Endothelial cell (in vitro differentiated cells): Measurements from ENCODE around the gene TNN. TPM values are rescaled to one million over a fixed set of nuclear protein-coding genes. Genes with fewer than 3 reads are reported as not detected.
"Not testable (repeated sequence)": the region's sequence is repeated elsewhere in the genome, so short reads cannot be mapped to it uniquely, and the experiment has no call there.

ENCODE experiments used
- DNase-seq: peaks from one replicate; pipeline ENCODE4 v3.0.0; 2021; ENCODE audit warnings: low spot score
- H3K27ac Mint-ChIP-seq: one replicate; pipeline ENCODE4 v1.8.0; 2021; ENCODE audit warnings: mixed read lengths, inconsistent platforms; ENCODE audit not compliant: unreplicated experiment
- H3K27me3 Mint-ChIP-seq: one replicate; pipeline ENCODE4 v1.8.0; 2021; ENCODE audit warnings: mild to moderate bottlenecking, moderate library complexity, mixed read lengths, inconsistent platforms; ENCODE audit not compliant: unreplicated experiment
- H3K36me3 Mint-ChIP-seq: one replicate; pipeline ENCODE4 v1.8.0; 2021; ENCODE audit warnings: mild to moderate bottlenecking, low read depth, mixed read lengths, inconsistent platforms; ENCODE audit not compliant: unreplicated experiment
- H3K4me1 Mint-ChIP-seq: one replicate; pipeline ENCODE4 v1.8.0; 2021; ENCODE audit warnings: mild to moderate bottlenecking, mixed read lengths, inconsistent platforms; ENCODE audit not compliant: unreplicated experiment
- H3K4me3 Mint-ChIP-seq: one replicate; pipeline ENCODE4 v1.8.0; 2021; ENCODE audit warnings: mild to moderate bottlenecking, mixed read lengths, inconsistent platforms; ENCODE audit not compliant: unreplicated experiment
- H3K9me3 Mint-ChIP-seq: one replicate; pipeline ENCODE4 v1.8.0; 2021; ENCODE audit warnings: mixed read lengths, inconsistent platforms; ENCODE audit not compliant: unreplicated experiment
- total RNA-seq: library from RNA; stranded (reverse); fragmentation: NEBNext Ultra II Directional; extraction: Animal tissue kit (Norgen Biotek cat#: 25700); gene quantifications from one replicate; pipeline ENCODE4 v1.2.1, GENCODE V29; 2021; ENCODE audit not compliant: unreplicated experiment
- TF ChIP-seq, protein P1 (sequence below): fragments of 200-600 bp; sonication (generic); IDR thresholded peaks from one replicate; pipeline ENCODE4 v1.5.0; 2021; ENCODE audit warnings: antibody characterized with exemption; ENCODE audit not compliant: unreplicated experiment

The TNN gene
- total RNA-seq, 1 donor from 2014 or later = 4.1 TPM

DNA sequence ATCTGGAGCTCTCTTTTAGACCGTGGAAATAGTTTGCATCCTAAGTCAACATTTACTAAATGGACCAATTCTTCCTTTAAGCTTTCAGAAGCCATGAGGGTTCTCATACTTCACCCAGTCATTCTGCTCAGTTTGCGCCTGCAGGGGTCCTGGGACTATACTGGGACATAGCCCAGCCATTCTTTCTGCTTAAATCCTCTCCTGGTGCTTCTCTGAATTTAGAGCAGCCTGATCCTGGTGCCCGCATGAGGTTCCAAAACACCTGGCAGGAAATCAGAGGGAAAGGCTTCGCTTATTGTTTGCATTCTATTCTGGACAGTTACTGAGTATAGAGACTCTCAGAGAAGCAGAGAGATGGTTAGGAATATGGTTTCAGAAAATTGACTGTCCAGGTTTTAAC lies 27.0 kb downstream of the TNN start:
- Mint-ChIP-seq H3K27me3 (peaks cover 4% of the 10 kb centered on the region), H3K9me3 (no peaks in the 10 kb centered on the region), H3K4me3 (no peak overlapping the region), H3K36me3 (peaks cover 4% of the 10 kb centered on the region), H3K4me1 (no peaks in the 10 kb centered on the region), H3K27ac (no peak overlapping the region)
- no peak for DNase-seq
- TF ChIP-seq, protein P1, sequence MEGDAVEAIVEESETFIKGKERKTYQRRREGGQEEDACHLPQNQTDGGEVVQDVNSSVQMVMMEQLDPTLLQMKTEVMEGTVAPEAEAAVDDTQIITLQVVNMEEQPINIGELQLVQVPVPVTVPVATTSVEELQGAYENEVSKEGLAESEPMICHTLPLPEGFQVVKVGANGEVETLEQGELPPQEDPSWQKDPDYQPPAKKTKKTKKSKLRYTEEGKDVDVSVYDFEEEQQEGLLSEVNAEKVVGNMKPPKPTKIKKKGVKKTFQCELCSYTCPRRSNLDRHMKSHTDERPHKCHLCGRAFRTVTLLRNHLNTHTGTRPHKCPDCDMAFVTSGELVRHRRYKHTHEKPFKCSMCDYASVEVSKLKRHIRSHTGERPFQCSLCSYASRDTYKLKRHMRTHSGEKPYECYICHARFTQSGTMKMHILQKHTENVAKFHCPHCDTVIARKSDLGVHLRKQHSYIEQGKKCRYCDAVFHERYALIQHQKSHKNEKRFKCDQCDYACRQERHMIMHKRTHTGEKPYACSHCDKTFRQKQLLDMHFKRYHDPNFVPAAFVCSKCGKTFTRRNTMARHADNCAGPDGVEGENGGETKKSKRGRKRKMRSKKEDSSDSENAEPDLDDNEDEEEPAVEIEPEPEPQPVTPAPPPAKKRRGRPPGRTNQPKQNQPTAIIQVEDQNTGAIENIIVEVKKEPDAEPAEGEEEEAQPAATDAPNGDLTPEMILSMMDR = no peak

DNA sequence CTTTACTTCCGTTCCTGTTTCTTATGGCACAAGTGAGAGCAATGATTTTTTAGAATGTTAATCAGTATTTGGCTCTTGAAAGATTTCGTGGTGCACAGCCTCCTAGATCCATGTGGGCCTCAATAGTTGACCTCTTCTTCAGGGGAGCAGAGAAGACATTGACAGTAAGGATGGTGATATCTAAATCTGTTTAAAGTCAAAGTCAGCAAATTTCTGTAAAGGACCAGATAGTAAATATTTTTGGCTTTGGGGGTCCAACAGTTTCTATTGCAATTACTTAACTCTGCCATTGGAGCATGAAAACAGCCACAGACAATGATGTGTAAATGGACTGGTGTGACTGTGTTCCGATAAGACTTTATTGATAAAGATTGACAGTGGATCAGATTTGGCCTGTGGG lies 27.4 kb downstream of the TNN start:
- H3K4me1 Mint-ChIP-seq = no peaks in the 10 kb centered on the region
- H3K36me3 Mint-ChIP-seq = peaks cover 4% of the 10 kb centered on the region
- peaks cover 4% of the 10 kb centered on the region for H3K27me3 Mint-ChIP-seq
- H3K9me3 Mint-ChIP-seq = no peaks in the 10 kb centered on the region
- no peak overlapping the region for H3K27ac Mint-ChIP-seq
- DNase-seq = no peak
- TF ChIP-seq, protein P1 = no peak
- no peak overlapping the region for H3K4me3 Mint-ChIP-seq

DNA sequence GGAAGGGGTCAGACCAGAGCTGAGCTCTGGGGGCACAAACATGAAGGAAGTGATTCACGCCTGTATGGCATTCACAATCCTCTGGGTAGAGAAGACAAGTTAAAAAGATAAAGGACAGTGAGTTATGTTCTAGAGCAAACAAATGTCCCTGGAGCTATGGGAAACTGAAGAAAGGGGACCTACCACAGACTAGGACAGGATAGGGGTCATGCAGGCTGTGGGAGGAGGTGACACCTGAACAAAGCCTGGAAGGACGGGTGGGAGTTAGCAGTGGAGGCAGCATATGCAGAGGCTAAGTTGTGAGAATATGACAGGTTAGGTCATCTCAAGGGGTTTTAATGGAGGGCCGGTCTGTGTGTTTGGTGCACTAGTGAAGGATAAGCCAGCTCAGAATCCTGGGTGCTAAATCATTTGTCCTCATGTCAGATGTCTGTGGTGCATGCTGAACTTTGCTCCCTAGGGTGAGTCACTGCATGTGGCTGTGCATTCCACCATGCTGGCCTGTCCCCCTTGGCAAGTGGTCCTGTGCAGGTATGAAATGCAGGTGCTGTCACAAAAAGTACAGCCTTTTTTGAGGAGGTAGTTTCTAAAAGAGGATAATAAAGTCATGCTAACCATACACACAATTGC lies 28.5 kb downstream of the TNN start:
- Mint-ChIP-seq H3K9me3 (no peaks in the 10 kb centered on the region), H3K4me1 (no peaks in the 10 kb centered on the region), H3K27ac (no peak overlapping the region), H3K36me3 (peaks cover 4% of the 10 kb centered on the region), H3K27me3 (peaks cover 4% of the 10 kb centered on the region), H3K4me3 (no peak overlapping the region)
- no peak for DNase-seq
- TF ChIP-seq, protein P1 = no peak

DNA sequence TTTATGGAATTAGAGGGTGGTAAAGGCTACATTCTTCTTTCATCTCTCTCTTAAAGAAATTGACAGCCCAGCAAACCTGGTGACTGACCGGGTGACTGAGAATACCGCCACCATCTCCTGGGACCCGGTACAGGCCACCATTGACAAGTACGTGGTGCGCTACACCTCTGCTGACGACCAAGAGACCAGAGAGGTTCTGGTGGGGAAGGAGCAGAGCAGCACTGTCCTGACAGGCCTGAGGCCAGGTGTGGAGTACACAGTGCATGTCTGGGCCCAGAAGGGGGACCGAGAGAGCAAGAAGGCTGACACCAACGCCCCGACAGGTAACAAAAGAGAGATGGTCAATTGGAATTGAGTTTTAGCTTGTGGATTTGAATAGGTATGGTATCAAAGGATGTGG lies 29.7 kb downstream of the TNN start:
- no peaks in the 10 kb centered on the region for H3K4me1 Mint-ChIP-seq
- H3K4me3 Mint-ChIP-seq = no peak overlapping the region
- peaks cover 6% of the 10 kb centered on the region for H3K27me3 Mint-ChIP-seq
- no peak for DNase-seq
- peaks cover 4% of the 10 kb centered on the region for H3K36me3 Mint-ChIP-seq
- no peaks in the 10 kb centered on the region for H3K9me3 Mint-ChIP-seq
- TF ChIP-seq, protein P1 = no peak
- no peak overlapping the region for H3K27ac Mint-ChIP-seq

DNA sequence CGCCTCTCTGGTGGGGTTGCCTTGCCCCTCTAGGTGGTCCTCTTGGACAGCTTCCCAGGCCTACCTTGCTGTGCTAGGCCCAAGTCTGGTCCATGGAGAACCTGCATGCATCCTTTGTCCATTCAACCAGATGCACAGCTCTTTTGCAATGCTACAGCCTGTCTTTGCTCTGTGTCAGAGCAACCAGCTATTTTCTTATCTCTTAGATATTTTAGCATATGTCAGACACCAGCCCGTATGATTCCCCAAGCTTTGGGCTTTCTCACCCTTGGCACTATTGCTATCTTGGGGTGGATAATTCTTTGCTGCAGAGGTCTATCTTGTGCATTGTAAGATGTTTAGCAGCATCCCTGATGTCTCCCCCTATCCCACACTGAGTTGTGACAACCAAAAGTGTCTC lies 32.3 kb downstream of the TNN start:
- no peaks in the 10 kb centered on the region for H3K9me3 Mint-ChIP-seq
- H3K36me3 Mint-ChIP-seq = peaks cover 12% of the 10 kb centered on the region
- no peak for DNase-seq
- H3K27me3 Mint-ChIP-seq = peaks cover 4% of the 10 kb centered on the region
- TF ChIP-seq, protein P1 = no peak
- no peak overlapping the region for H3K27ac Mint-ChIP-seq
- H3K4me3 Mint-ChIP-seq = no peak overlapping the region
- H3K4me1 Mint-ChIP-seq = no peaks in the 10 kb centered on the region

DNA sequence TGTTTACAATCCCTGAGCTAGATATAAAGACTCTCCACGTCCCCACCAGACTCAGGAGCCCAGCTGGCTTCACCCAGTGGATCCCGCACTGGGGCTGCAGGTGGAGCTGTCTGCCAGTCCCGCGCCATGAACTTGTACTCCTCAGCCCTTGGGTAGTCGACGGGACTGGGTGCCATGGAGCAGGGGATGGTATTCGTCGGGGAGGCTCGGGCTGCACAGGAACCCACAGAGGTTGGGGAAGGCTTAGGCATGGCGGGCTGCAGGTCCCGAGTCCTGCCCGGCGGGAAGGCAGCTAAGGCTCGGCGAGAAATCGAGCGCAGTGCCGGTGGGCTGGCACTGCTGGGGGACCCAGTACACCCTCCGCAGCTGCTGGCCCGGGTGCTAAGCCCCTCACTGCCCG lies 34.5 kb downstream of the TNN start:
- H3K27ac Mint-ChIP-seq, H3K4me3 Mint-ChIP-seq, H3K27me3 Mint-ChIP-seq, H3K4me1 Mint-ChIP-seq, DNase-seq, H3K9me3 Mint-ChIP-seq: not testable (repeated sequence)
- H3K36me3 Mint-ChIP-seq = peaks cover 12% of the 10 kb centered on the region

DNA sequence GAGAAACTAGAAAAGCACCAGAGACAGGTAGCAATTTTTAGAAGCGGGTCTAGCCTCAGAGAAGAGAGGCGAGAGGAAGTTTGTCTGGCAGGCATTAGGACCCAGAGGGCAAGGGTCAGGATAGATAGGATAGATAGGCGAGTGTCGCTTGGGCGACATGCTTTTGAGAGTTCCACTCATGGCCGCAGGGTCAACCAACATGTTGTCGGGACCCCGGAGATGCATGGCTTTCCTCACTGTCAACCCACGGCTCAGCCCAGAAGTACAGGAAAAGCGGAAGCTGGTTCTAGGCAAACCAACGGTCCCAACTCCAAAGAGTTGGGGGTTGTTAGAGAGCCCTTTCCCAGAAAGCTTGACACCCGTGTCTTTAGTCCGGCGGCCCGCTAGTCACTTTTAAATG lies 38.9 kb downstream of the TNN start:
- not testable (repeated sequence) for H3K27me3 Mint-ChIP-seq, H3K9me3 Mint-ChIP-seq, DNase-seq, H3K4me1 Mint-ChIP-seq, H3K4me3 Mint-ChIP-seq, H3K27ac Mint-ChIP-seq
- H3K36me3 Mint-ChIP-seq = peaks cover 12% of the 10 kb centered on the region

DNA sequence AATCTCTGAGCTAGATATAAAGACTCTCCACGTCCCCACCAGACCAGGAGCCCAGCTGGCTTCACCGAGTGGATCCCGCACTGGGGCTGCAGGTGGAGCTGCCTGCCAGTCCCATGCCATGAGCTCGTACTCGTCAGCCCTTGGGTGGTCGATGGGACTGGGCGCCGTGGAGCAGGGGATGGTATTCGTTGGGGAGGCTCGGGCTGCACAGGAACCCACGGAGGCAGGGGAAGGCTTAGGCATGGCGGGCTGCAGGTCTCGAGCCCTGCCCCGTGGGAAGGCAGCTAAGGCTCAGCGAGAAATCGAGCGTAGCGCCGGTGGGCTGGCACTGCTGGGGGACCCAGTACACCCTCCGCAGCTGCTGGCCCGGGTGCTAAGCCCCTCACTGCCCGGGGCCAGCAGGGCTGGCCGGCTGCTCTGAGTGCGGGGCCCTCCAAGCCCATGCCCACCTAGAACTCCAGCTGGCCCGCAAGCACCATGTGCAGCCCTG lies 40.7 kb downstream of the TNN start:
- not testable (repeated sequence) for H3K4me1 Mint-ChIP-seq, H3K4me3 Mint-ChIP-seq, H3K36me3 Mint-ChIP-seq, DNase-seq, H3K27me3 Mint-ChIP-seq, H3K9me3 Mint-ChIP-seq, H3K27ac Mint-ChIP-seq
